Transverse colon (tissue), 3 donors: ENCODE measurements around the gene NPC1.

Experiments
- EP300 ChIP-seq: sonication (generic); formaldehyde crosslinking; IDR thresholded peaks from one replicate; pipeline ENCODE4 v1.6.1; 2017; ENCODE audit warnings: antibody characterized with exemption, low read depth
- POLR2AphosphoS5 ChIP-seq, 3 donors: sonication (generic); formaldehyde crosslinking; IDR thresholded peaks; one replicate each; pipeline ENCODE4 v1.6.1; 2016; ENCODE audit warnings: antibody characterized with exemption in 3 of 3

- no peak for TF ChIP-seq EP300
- TF ChIP-seq POLR2AphosphoS5 (IDR thresholded peaks at IDR 0.05), result no peak
Measured at GRCh38 chr18:23536204-23536603, 50.1 kb downstream of the NPC1 start.
